Neural crest cell (in vitro differentiated cells): ENCODE data around the gene STX16. TPM values are rescaled to one million over a fixed set of nuclear protein-coding genes. Genes with fewer than 3 reads are reported as not detected.

Experiments
- DNase-seq: peaks from one replicate; pipeline ENCODE4 v3.0.0; 2021; ENCODE audit warnings: low read depth, mixed read lengths, low spot score
- H3K27ac Mint-ChIP-seq: one replicate; pipeline ENCODE4 v1.8.0; 2021; ENCODE audit warnings: mild to moderate bottlenecking, mixed read lengths; ENCODE audit not compliant: unreplicated experiment
- H3K27me3 Mint-ChIP-seq: 2 replicates; pipeline ENCODE4 v1.8.0; 2021; ENCODE audit warnings: low read depth, mild to moderate bottlenecking, mixed read lengths
- H3K36me3 Mint-ChIP-seq: 2 replicates; pipeline ENCODE4 v1.8.0; 2021; ENCODE audit warnings: low read depth, mild to moderate bottlenecking, mixed read lengths
- H3K4me1 Mint-ChIP-seq: 2 replicates; pipeline ENCODE4 v1.8.0; 2021; ENCODE audit warnings: mixed read lengths
- H3K4me3 Mint-ChIP-seq: one replicate; pipeline ENCODE4 v1.8.0; 2021; ENCODE audit warnings: mild to moderate bottlenecking, mixed read lengths
- H3K9me3 Mint-ChIP-seq: 2 replicates; pipeline ENCODE4 v1.8.0; 2021; ENCODE audit warnings: mixed read lengths
- total RNA-seq: library from RNA; stranded (reverse); gene quantifications from 2 replicates; pipeline ENCODE4 v1.2.1, GENCODE V29; 2021
- TF ChIP-seq, protein P1 (sequence below): fragments of 200-600 bp; sonication (generic); conservative IDR thresholded peaks from 2 replicates; pipeline ENCODE4 v1.5.0; 2021; ENCODE audit warnings: antibody characterized with exemption, mild to moderate bottlenecking

The STX16 gene
- total RNA-seq, 1 donor from 2014 or later, result 58.7 TPM

DNA sequence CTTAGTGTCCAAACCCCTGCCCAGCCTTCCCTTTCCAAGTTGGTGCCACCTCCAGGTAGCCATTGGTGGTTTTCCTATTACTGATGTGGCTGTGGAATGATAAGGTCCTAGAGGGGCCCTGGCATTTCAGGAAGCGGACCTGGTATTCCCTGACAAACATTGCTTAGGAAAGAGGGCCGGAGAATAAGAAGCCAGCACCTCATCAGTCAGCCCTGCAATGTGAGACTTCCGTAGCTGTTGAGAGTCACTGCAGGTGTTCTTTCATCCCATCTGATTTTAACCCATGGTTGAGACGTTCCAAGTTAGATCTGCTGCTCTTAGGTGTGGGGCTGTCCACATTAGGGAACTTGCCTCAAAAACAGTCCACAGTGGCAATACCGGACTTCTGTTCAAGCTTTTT, 26.7 kb downstream of the STX16 start:
- Mint-ChIP-seq H3K4me1 (no peaks in the 10 kb centered on the region), H3K27me3 (no peaks in the 10 kb centered on the region), H3K36me3 (peaks cover 10% of the 10 kb centered on the region), H3K27ac (no peak overlapping the region), H3K9me3 (no peaks in the 10 kb centered on the region), H3K4me3 (no peak overlapping the region)
- no peak for DNase-seq
- TF ChIP-seq, protein P1, sequence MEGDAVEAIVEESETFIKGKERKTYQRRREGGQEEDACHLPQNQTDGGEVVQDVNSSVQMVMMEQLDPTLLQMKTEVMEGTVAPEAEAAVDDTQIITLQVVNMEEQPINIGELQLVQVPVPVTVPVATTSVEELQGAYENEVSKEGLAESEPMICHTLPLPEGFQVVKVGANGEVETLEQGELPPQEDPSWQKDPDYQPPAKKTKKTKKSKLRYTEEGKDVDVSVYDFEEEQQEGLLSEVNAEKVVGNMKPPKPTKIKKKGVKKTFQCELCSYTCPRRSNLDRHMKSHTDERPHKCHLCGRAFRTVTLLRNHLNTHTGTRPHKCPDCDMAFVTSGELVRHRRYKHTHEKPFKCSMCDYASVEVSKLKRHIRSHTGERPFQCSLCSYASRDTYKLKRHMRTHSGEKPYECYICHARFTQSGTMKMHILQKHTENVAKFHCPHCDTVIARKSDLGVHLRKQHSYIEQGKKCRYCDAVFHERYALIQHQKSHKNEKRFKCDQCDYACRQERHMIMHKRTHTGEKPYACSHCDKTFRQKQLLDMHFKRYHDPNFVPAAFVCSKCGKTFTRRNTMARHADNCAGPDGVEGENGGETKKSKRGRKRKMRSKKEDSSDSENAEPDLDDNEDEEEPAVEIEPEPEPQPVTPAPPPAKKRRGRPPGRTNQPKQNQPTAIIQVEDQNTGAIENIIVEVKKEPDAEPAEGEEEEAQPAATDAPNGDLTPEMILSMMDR, result no peak

DNA sequence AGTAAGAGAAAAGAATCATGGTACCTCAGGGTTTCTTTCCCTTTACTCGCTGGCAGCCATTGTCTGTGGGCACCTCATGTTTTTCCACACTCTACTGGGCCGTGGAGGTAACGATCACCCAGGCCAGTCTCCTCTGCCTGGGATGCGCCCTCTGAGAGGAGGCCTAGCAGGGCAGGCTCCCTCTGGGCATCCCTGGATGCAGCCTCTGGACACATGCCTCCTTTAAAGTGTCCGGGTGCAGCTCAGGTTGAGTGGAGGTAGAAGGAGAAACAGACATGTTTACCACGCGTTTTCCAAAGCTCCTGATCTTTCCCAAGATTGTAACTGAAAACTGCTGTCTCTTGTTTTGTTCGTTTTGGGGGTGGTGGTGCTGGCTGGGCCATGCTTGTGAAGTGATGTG, 27.7 kb downstream of the STX16 start:
- Mint-ChIP-seq H3K27me3 (no peaks in the 10 kb centered on the region), H3K36me3 (peaks cover 10% of the 10 kb centered on the region), H3K27ac (no peak overlapping the region), H3K4me3 (no peak overlapping the region), H3K9me3 (no peaks in the 10 kb centered on the region), H3K4me1 (no peaks in the 10 kb centered on the region)
- DNase-seq, result no peak
- TF ChIP-seq, protein P1, result no peak

GRCh38 chr20:58682656-58683531, 31.8 kb downstream of the STX16 start:
- Mint-ChIP-seq H3K4me1 (no peaks in the 10 kb centered on the region), H3K27ac (no peak overlapping the region), H3K27me3 (no peaks in the 10 kb centered on the region), H3K4me3 (no peak overlapping the region), H3K9me3 (peaks cover 3% of the 10 kb centered on the region), H3K36me3 (peaks cover 18% of the 10 kb centered on the region)
- TF ChIP-seq, protein P1, result no peak
- DNase-seq, result no peak

DNA sequence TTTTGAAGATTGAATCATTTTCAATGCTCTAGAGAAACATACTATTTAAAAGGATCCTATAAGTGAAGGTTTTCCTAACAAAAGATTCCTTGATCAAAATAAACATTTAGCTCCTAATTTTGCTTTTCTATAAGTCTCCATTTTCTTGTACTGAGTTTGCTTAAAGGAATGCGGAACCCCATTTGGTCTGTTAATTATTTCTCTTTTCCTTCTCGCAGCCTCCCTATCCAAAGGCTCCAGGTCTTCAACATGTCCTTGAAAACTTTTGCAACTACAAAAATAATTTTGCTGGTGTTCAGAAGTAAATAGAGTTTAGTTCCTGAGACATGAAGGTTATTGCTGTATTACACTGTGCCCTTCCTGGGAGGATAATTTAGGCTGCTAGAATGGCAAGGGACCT, 33.2 kb downstream of the STX16 start:
- TF ChIP-seq, protein P1, result no peak
- no peak overlapping the region for H3K27ac Mint-ChIP-seq
- no peak for DNase-seq
- H3K4me3 Mint-ChIP-seq, result no peak overlapping the region
- no peaks in the 10 kb centered on the region for H3K27me3 Mint-ChIP-seq
- peaks cover 3% of the 10 kb centered on the region for H3K9me3 Mint-ChIP-seq
- peaks cover 20% of the 10 kb centered on the region for H3K36me3 Mint-ChIP-seq
- H3K4me1 Mint-ChIP-seq, result peaks cover 5% of the 10 kb centered on the region

DNA sequence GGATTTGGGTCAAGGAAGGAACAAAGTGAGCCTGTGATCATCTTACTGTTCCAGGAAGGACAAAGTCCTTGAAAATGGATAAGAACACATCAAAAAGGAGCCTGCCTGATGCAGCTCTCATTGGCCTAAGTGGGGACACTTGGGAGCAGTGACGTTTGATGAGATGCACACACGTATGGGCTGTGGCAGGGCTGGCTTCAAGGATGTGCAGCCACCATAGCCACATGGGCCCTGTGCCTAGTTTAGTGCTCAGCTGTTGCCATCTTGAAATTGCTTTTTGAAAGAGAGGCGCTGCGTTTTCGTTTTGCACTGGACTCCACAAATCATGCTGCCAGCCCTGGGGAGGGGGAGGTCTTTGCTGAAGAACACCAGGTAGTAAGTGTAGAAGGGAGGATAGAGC, 34.9 kb downstream of the STX16 start:
- Mint-ChIP-seq H3K27ac (no peak overlapping the region), H3K4me3 (no peak overlapping the region), H3K36me3 (peaks cover 12% of the 10 kb centered on the region), H3K9me3 (peaks cover 3% of the 10 kb centered on the region), H3K4me1 (peaks cover 10% of the 10 kb centered on the region), H3K27me3 (no peaks in the 10 kb centered on the region)
- TF ChIP-seq, protein P1, result no peak
- no peak for DNase-seq
